Posterior vena cava (tissue), 2 donors: ENCODE measurements around the gene DNAH1. TPM values are rescaled to one million over a fixed set of nuclear protein-coding genes. Genes with fewer than 3 reads are reported as not detected.

ENCODE experiments used
- DNase-seq: peaks from one replicate; pipeline ENCODE4 v3.0.0-alpha.2; 2020; ENCODE audit warnings: low spot score
- intact Hi-C, 2 donors: fragments of 100-400 bp; cut with DNase I; formaldehyde crosslinking; loops; one replicate each; pipeline versions ENCODE4 v1.14.1 to v1.14.2; 2022 to 2023
- total RNA-seq, 2 donors: library from RNA; stranded (reverse); fragmentation: NEBNext Ultra II Directional; extraction: Animal tissue kit (Norgen Biotek cat#: 25700); gene quantifications; one replicate each; pipeline ENCODE4 v1.2.1, GENCODE V29; 2021
- donor health status: DM: yes; HTN: yes; CAD: no.
- donor health status: DM: yes; HTN: yes; CAD: no.

Gene DNAH1
- total RNA-seq, 2 donors from 2014 or later = 7.2 to 9.4 TPM

- intact Hi-C loops = no loop called here
Observed at GRCh38 chr3:52305926-52306325, 10.2 kb upstream of the DNAH1 start.

GRCh38 chr3:52306978-52307377, 9.1 kb upstream of the DNAH1 start:
- intact Hi-C loops = no loop called here
- no peak for DNase-seq

More at GRCh38 chr3:52305926-52306325, 10.2 kb upstream of the DNAH1 start:
- no peak for DNase-seq

GRCh38 chr3:52308308-52308707, 7.8 kb upstream of the DNAH1 start:
- intact Hi-C loops = no loop called here
- DNase-seq = no peak

- intact Hi-C loops = no loop called here
- DNase-seq = no peak
Observed at GRCh38 chr3:52310861-52311575, 5.1 kb upstream of the DNAH1 start.

- DNase-seq = no peak
- intact Hi-C loops = no loop called here
Observed at GRCh38 chr3:52311576-52312119, 4.5 kb upstream of the DNAH1 start.

- DNase-seq = no peak
- intact Hi-C loops = no loop called here
Observed at GRCh38 chr3:52313188-52313773, 2.8 kb upstream of the DNAH1 start.

- intact Hi-C loops = no loop called here
- no peak for DNase-seq
Observed at GRCh38 chr3:52313774-52314188, 2.3 kb upstream of the DNAH1 start.

GRCh38 chr3:52314489-52314888, 1.6 kb upstream of the DNAH1 start:
- intact Hi-C loops = no loop called here
- peak; percentile 42 for DNase-seq

GRCh38 chr3:52315006-52315405, 1.1 kb upstream of the DNAH1 start:
- intact Hi-C loops = no loop called here
- peak; percentile 23 for DNase-seq

GRCh38 chr3:52317208-52318000, 1.3 kb downstream of the DNAH1 start:
- DNase-seq = peak; percentile 85
- intact Hi-C loops = no loop called here

GRCh38 chr3:52318186-52318816, 2.2 kb downstream of the DNAH1 start:
- peak; percentile 46 for DNase-seq
- intact Hi-C loops = no loop called here

- peak; percentile 74 for DNase-seq
- intact Hi-C loops = no loop called here
Observed at GRCh38 chr3:52319921-52320595, 3.9 kb downstream of the DNAH1 start.

- peak; percentile 44 for DNase-seq
- intact Hi-C loops = no loop called here
Observed at GRCh38 chr3:52321481-52321880, 5.4 kb downstream of the DNAH1 start.

GRCh38 chr3:52322466-52322865, 6.3 kb downstream of the DNAH1 start:
- peak; percentile 40 for DNase-seq
- intact Hi-C loops = no loop called here

- intact Hi-C loops = no loop called here
- peak; percentile 62 for DNase-seq
Observed at GRCh38 chr3:52323526-52324295, 7.6 kb downstream of the DNAH1 start.

GRCh38 chr3:52324676-52325075, 8.6 kb downstream of the DNAH1 start:
- peak; percentile 19 for DNase-seq
- intact Hi-C loops = no loop called here

- DNase-seq = peak; percentile 42
- intact Hi-C loops = no loop called here
Observed at GRCh38 chr3:52325686-52326085, 9.6 kb downstream of the DNAH1 start.

GRCh38 chr3:52326976-52327375, 10.9 kb downstream of the DNAH1 start:
- DNase-seq = peak; percentile 74
- intact Hi-C loops = no loop called here
